Stomach (tissue), 4 donors: ENCODE data around the gene FADS3.

Experiments used
- CTCF ChIP-seq, 7 experiments: fragments of 450-650 bp in 4 of 7; fragments of 200-600 bp in 3 of 7; sonication (generic) in 3 of 7; IDR thresholded peaks; one replicate each; pipeline ENCODE4 v1.5.1; 2016 to 2019; ENCODE audit warnings: antibody characterized with exemption in 7 of 7, control low read depth in 2 of 7, mild to moderate bottlenecking in 1 of 7
- EP300 ChIP-seq: sonication (generic); formaldehyde crosslinking; IDR thresholded peaks from one replicate; pipeline ENCODE4 v1.6.1; 2017; ENCODE audit warnings: antibody characterized with exemption
- POLR2A ChIP-seq, 4 donors: fragments of 450-650 bp; IDR thresholded peaks; one replicate each; pipeline ENCODE4 v1.6.1; 2016; ENCODE audit warnings: antibody characterized with exemption in 4 of 4, control low read depth in 2 of 4, mild to moderate bottlenecking in 1 of 4, moderate library complexity in 1 of 4
- POLR2AphosphoS5 ChIP-seq, 3 donors: sonication (generic); formaldehyde crosslinking; IDR thresholded peaks; one replicate each; pipeline ENCODE4 v1.6.1; 2016; ENCODE audit warnings: antibody characterized with exemption in 3 of 3

- no peak for TF ChIP-seq CTCF (IDR thresholded peaks at IDR 0.05)
- no peak for TF ChIP-seq POLR2AphosphoS5 (IDR thresholded peaks at IDR 0.05)
- TF ChIP-seq POLR2A (IDR thresholded peaks at IDR 0.05): no peak
- TF ChIP-seq EP300: no peak
Measured at GRCh38 chr11:61869708-61870451, 21.5 kb downstream of the FADS3 start.
